Jurkat, Clone E6-1 (cell line): ENCODE measurements around the gene ELOVL2. TPM values are rescaled to one million over a fixed set of nuclear protein-coding genes. Genes with fewer than 3 reads are reported as not detected.
"Not testable (repeated sequence)": the region's sequence is repeated elsewhere in the genome, so short reads cannot be mapped to it uniquely, and the experiment has no call there.

ENCODE experiments used
- DNase-seq: peaks from one replicate; pipeline ENCODE4 v3.0.0-alpha.2; 2011; ENCODE audit warnings: low read depth, low spot score
- H3K4me3 ChIP-seq: 2 replicates; pipeline ENCODE4 v1.5.1; 2011; ENCODE audit warnings: mild to moderate bottlenecking, low read length, control low read depth, moderate library complexity
- polyA plus RNA-seq: library from polyadenylated mRNA; unstranded; fragments of >200 nt; gene quantifications from one replicate; pipeline ENCODE4 v1.2.1, GENCODE V29; 2012; ENCODE audit warnings: missing spikeins; ENCODE audit not compliant: insufficient read length, insufficient read depth

The ELOVL2 gene, protein sequence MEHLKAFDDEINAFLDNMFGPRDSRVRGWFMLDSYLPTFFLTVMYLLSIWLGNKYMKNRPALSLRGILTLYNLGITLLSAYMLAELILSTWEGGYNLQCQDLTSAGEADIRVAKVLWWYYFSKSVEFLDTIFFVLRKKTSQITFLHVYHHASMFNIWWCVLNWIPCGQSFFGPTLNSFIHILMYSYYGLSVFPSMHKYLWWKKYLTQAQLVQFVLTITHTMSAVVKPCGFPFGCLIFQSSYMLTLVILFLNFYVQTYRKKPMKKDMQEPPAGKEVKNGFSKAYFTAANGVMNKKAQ
- 12.8 TPM for polyA plus RNA-seq

DNA sequence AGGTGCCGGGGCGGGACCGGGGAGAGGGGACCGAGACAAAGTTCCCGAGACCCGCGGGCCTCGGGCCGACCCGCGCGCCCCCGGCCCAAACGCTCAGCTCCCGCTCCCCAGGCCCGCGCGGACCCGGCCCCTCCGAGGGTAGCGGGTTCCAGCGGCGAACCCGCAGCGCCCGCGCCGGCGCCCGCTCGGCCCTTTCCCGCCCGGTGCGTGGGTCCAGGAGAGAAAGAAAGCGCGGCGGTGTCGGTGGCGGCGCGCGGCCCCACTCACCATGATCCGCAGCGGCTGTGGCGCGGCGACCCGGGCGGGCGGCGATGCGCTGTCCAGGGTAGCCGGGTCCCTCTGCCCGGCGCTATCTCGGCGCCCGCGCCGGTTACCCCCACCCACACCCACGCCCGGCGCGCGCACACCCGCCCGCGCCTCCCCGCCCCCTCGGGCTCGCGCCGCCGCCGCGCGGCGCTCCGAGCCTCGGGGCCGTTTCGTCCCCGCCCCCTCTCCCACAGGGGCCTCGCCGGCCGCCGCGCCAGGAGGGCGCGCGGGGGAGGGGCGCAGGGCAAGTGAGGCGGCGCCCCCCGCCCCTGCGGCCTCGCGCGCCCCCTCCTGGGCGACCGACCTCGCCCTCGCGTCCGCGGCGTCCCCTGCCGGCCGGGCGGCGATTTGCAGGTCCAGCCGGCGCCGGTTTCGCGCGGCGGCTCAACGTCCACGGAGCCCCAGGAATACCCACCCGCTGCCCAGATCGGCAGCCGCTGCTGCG is at the start of gene ELOVL2:
ELOVL2 (minus strand) TSS at position 345 of the 751 bp plus-strand sequence; CDS start at position 270, 75 bp downstream.
- H3K4me3 ChIP-seq, result no peak within 1 kb of the TSS

DNA sequence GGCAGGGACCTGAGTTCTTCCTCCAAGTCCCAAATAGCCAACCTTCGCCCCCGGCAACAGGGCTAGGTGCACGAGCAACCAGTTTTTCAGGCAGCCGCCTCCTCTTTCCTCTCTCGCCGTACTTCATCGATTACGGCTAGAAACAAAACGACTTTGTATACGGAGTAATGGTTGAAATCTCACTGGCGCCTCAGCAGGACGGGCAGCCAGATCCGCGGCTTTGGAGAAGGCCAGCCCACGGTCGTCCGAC is 49.2 kb upstream of the ELOVL2 start:
- DNase-seq, result no peak

More for the DNA sequence above, at the start of gene ELOVL2:
- DNase-seq, result no peak

DNA sequence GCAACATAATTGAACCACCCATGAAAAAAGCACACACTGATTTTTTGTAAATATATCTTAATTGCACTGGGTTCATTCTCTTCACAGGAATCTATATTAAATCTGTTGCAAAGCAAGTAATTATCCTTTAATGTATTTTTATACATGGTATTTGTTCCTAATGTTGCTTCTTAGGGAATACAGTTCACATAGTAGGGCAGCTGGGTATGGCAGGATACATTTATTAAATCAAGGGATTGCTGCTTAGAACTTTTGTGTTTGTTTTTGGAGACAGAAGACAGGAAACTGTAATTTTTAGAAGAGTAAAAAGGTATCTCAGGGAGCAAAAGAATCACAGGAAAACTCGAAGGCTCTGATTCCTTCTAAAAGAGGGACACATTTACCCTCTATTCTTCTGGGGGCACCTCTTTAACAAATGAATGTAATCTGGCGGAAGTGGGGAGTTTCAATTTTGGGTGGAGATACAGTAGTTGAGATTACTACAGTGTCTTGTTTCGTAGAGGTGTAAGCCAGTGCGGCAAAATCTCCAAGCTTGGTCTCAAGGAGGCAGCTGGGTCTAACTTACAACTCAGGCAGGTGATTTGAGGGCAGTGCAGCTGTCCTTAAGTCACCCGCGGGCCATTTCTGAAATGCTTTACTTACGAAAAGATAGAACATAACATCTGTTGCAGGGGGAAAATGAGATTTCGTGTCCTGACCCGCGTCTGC is 48.7 kb upstream of the ELOVL2 start:
- peak overlapping the region; percentile 83 for H3K4me3 ChIP-seq
- peak; percentile 39 for DNase-seq

More for the DNA sequence above, 49.2 kb upstream of the ELOVL2 start:
- peak overlapping the region; percentile 83 for H3K4me3 ChIP-seq

DNA sequence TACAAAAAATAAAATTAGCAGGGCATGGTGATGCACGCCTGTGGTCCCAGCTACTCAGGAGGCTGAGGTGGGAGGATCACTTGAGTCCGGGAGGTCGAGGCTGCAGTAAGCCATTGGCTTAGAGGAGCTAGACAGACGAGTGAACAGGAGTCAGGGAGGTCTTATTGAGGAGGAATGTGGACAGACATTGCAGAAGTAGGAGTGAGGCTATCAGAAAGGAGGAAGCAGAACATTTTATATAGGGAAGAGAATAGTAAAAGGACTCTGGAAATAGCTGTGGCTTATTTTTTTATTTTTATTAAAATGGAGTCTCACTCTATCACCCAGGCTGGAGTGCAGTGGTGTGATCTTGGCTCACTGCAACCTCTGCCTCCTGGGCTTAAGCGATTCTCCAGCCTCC is 47.0 kb upstream of the ELOVL2 start:
- H3K4me3 ChIP-seq, result not testable (repeated sequence)

DNA sequence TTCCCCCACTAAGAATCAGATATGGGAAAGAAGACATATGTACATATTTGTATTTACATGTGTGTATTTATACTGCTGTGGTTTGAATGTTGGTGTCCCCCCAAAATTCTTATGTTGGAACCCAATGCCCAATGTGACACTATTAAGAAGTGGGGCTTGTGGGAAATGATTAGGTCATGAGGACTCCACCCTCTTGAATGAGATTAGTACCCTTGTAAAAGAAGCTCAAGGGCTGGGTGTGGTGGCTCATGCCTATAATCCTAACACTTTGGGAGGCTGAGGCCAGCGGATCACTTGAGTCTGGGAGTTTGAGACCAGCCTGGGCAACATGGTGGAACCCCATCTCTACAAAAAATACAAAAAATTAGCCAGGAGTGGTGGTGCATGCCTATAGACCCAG is 45.6 kb upstream of the ELOVL2 start:
- no peak for DNase-seq
- no peak overlapping the region for H3K4me3 ChIP-seq

More for the DNA sequence above, 47.0 kb upstream of the ELOVL2 start:
- DNase-seq, result not testable (repeated sequence)

DNA sequence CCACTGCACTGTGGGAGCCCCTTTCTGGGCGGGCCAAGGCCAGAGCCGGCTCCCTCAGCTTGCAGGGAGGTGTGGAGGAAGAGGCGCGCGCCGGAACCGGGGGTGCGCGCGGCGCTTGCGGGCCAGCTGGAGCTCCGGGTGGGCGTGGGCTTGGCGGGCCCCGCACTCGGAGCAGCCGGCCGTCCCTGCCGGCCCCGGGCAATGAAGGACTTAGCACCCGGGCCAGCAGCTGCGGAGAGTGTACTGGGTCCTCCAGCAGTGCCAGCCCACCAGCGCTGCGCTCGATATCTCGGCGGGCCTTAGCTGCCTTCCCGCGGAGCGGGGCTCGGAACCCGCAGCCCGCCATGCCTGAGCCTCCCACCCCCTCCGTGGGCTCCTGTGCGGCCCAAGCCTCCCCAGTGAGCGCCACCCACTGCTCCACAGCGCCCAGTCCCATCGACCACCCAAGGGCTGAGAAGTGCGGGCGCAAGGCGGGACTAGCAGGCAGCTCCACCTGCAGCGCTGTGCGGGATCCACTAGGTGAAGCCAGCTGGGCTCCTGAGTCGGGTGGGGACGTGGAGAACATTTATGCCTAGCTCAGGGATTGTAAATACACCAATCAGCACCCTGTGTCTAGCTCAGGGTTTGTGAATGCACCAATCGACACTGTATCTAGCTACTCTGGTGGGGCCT is 43.2 kb upstream of the ELOVL2 start:
- not testable (repeated sequence) for DNase-seq, H3K4me3 ChIP-seq

DNA sequence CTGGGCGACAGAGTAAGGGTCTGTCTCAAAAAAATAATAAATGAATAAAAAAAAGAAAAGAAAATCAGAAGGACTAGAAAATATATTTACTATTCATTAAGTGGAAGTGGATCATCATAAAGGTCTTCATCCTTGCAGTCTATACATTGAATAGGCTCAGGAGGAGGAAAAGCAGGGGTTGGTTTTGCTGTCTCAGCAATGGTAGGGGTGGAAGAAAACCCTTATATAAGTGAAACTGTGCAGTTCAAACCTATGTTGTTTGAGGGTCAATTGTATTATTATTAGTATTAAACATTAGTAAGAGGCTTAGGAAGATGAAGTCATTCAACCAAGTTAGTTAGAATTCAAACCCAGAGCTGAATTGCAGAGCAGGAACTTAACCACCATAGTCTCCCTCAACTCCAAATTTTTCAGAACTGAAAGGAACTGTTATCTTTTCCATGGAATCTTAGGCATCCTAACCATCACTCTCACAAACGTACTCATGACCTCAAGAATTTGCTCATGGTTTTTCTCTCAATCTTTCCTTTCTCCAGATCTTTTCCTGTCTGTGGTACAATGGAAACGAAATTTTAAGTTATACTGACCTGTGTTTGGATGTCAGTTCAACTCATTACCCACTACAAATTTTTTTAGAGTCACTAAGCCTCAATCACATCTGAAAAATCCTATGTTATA is 41.8 kb upstream of the ELOVL2 start:
- no peak for DNase-seq
- no peak overlapping the region for H3K4me3 ChIP-seq

DNA sequence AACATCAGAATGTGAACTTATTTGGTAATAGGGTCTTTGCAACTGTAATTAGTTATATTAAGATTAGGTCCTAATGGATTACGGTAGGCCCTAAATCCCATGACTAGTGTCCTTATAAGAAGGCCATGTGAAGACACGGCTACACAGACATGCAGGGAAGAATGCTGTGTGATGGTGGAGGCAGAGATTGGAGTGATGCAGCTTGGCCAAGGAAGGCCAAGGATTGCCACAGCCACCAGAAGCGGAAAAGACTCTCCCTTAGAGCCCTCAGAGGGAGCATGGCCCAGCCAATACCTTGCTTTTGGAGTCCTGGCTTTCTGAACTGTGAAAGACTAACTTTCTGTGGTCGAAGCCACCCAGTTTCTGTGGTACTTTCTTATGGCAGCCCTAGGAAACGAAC is 39.9 kb upstream of the ELOVL2 start:
- no peak for DNase-seq
- no peak overlapping the region for H3K4me3 ChIP-seq

DNA sequence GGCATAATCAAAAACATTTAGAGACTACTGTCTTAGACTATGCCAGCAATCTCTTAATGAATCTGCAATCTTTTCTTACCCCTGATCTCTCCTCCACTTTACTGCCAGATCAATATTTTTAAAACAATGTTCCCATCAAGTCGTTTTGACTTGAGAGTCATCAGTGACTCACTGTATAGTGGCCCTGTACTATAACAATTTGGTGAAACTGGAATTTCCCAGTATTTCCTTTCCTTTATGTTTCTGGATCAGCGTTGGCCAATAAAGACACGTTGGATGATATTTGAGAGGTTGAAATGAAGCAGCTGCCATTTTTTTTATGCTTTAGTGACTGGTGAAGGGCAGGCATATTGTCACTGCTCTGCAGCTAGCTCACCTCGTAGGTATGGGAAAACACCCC is 39.4 kb upstream of the ELOVL2 start:
- DNase-seq, result no peak
- H3K4me3 ChIP-seq, result no peak overlapping the region

DNA sequence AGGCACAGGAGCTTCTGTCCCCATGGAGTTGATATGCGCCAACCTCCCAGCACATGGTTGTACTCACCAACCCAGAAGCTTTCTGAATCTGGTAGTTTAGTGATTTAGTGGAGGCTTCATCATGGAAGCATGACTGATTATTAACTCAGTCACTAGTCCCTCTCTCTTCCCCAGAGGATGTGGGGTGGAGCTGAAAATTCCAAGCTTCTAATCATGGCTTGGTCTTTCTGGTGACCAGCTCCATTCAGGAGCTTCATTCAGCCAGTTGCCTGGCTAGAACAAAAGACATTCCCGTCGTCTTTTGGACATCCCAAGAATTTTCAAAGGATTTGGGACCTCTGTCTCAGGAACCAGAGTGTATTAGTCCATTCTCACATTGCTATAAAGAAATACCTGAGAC is 36.2 kb upstream of the ELOVL2 start:
- no peak for DNase-seq
- no peak overlapping the region for H3K4me3 ChIP-seq

DNA sequence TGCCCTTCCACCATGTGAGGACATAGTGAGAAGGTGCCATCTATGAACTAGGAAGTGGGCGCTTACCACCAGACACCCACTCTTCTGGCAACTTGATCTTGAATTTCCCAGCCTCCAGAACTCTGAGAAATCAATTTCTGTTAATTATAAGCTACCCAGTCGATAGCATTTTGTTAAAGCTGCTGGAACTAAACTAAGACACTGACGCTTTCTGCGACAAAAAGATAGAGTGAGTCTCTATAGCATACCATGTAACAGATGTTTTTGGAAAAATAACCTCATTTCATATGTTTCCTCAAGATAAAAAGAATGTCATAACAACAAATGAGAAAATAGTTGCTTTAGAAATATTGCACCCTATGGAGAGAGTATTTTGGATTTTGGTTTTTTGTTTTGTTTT is 34.2 kb upstream of the ELOVL2 start:
- no peak for DNase-seq

DNA sequence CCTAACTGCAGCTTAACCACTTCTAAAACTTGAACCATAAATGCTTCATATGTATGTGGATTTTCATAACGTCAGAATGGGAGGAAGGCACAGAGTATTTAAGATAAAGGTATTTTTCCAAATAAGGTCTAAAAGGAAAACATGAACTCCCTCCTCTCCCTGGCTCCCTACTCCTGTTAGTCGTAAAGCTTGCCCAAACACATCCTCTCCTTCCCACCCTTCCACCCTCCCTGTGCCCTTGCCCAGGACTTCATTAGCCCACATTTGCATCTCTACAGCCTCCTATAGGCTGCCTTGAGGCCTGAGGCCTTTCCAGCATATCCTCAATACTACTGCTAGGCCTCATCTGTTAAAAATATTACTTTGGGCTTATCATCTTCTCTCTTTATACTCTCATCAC is 32.4 kb upstream of the ELOVL2 start:
- no peak for DNase-seq
- no peak overlapping the region for H3K4me3 ChIP-seq

More for the DNA sequence above, 34.2 kb upstream of the ELOVL2 start:
- no peak overlapping the region for H3K4me3 ChIP-seq

DNA sequence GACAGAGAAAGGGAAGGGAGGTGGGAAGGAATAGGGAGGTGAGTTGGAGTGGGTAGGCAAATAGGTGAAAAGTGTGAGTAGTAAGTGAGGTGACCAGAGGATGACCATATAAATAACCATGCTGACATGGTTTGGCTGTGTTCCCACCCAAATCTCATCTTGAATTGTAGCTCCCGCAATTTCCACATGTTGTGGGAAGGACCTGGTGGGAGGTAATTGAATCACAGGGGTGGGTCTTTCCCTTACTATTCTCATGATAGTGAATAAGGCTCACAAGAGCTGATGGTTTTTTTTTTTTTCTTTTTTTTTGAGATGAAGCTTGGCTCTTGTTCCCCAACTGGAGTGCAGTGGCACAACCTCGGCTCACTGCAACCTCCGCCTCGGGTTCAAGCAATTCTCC is 28.0 kb upstream of the ELOVL2 start:
- no peak for DNase-seq
- no peak overlapping the region for H3K4me3 ChIP-seq

DNA sequence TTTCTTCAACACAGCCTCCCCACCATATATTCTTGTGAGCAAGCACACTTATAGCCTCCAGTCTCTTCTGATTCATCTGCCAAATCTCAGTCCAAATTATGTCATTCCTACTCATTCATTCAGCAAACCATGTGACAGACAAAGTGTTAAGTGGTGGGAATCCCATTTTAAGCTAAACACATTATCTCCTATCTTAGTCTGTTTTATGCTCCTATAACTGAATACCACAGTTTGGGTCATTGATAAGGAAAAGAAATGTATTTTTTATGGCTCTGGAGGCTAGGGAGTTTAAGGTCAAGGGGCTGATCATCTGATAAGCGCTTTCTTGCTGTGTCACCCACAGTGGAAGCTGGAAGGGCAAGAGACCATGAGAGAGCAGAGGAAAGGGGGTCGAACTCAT is 25.7 kb upstream of the ELOVL2 start:
- H3K4me3 ChIP-seq, result no peak overlapping the region
- DNase-seq, result no peak

DNA sequence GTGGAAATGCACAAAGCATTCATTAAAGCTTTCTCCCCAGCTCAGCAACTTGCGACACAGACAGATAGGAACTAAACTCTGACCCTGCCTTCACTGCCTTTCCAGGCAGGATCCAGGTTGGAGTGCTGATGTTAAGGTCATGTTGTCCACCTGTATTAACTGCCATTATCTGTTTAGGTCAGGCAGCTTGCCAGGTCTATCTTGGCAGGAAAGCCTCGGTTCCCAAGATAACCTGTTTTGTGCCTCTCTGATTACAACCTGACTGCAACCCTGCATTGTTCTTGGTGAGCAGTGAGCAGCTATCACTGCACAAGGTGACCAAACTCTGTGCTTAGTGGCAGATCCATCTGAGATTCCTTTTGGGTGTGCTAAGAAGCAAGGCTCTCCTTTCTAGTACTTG is 23.2 kb upstream of the ELOVL2 start:
- no peak overlapping the region for H3K4me3 ChIP-seq
- no peak for DNase-seq

DNA sequence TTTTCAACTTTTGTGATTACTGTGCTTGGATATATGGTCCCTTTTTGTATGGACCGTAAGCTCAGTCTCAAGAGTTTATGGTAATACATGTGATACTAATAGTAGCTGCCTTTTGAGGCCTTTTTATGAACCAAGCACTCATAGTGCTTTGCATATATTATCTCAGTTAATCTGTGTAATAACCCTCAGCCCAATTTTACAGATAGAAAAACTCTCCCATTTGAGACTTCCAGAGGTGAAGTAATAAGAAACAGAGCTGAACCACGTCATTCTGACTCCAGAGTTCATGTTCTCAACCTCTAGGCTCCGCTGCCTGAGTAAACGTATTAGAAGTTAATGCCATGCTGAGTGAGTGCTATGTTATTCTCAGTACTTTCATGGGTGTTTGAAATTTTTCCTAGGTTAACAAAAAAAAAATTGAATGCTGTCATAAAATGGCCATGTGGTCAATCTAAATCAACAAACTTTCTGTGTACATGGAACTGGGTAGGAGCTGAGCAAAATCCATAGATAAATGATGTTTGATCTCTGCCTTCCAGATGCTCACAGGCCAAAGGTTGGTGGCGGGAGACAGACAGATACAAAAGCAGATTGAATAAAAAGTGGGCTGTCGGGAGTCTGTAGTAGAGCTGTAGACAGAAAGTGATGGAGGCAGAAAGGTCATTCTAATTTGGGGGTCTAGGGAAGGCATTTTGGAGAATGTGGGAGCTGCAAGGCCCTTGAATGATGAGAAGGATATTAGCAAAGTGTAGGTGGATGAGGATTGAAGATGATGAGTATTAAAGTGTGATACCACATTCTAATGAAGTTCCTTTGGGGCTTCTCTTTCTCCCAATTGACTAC is 22.6 kb upstream of the ELOVL2 start:
- DNase-seq, result no peak
- no peak overlapping the region for H3K4me3 ChIP-seq

DNA sequence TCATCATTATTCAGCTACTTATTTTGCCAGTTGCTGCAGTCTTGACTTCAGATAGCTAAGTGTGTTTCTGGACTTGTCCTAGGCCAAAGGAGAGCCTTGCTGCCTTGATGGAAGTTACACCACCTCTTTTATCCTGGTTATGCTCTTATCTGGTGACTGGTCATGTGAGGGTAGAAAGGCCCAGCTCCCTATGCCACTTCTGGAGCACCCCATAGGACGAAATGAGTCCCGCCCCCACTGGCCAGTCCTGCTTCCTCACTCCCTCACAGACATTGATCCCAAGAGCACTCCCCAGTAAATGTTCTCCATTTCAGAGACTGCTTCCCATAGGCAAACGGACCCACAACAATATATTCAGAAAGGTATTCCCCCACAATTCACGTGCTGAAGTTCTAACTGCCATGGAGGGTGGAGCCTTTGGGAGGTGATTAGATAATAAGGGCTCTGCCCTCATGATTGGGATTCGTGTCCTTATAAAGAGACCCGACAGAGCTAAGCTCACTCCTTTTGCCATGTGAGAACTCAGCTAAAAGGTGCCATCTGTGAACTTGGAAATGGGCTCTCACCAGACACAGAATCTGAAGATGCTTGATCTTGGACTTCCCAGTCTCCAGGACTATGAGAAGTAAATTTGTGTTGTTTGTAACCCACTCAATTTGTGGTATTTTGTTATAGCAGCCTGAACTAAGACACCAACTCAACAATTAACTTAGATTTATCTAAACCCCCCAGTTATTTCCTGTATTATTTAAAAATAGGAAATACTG is 21.5 kb upstream of the ELOVL2 start:
- DNase-seq, result no peak
- no peak overlapping the region for H3K4me3 ChIP-seq

DNA sequence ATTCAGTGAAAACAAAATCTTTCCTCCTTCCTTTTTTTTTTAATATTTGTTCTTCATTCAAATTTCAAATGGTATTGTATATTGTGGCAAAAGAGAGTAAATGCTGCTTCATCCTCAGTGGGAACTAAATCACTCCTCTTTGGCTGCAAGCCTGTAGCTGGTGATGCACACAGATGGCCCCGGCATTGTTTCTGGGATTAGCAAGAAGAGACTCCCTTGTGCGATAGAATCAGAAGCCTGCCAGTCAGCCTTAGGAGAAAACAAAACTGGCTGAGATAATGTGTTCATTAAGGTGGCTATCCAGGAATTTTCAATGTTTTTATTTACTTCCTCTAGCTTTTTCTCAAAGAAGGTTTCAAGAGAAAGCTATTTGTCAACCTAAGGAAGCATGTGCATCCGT is 20.7 kb upstream of the ELOVL2 start:
- DNase-seq, result no peak
- no peak overlapping the region for H3K4me3 ChIP-seq
